ENCODE measurements around the gene TLL2. TPM values are rescaled to one million over a fixed set of nuclear protein-coding genes. Genes with fewer than 3 reads are reported as not detected.

TLL2 gene
- total and polyA plus RNA-seq, 9 donors = 0.53 to 1.8 (median 1.1) TPM

- peak; percentile 24 for DNase-seq
- H3K27ac ChIP-seq (ENCODE audit: low read length) = no peak overlapping the region
Observed at GRCh38 chr10:96345222-96345621, 168.5 kb downstream of the TLL2 start.

GRCh38 chr10:96344178-96344577 lies 169.5 kb downstream of the TLL2 start:
- H3K9me3 ChIP-seq (replicated peaks; ENCODE audit: control insufficient read depth, low read depth, low read length) = peaks cover 7% of the 10 kb centered on the region
- WGBS (ENCODE audit: insufficient coverage) = no CpG with 5 or more reads among the region's 4 CpGs
- H3K27ac ChIP-seq (ENCODE audit: low read length) = no peak overlapping the region
- no peak for DNase-seq
- no peak overlapping the region for H3K4me3 ChIP-seq (ENCODE audit: low read length)
- no peaks in the 10 kb centered on the region for H3K36me3 ChIP-seq (ENCODE audit: control insufficient read depth, insufficient read depth, low read length)
- no peaks in the 10 kb centered on the region for H3K27me3 ChIP-seq (ENCODE audit: control insufficient read depth, insufficient read depth, low read length)
- no peaks in the 10 kb centered on the region for H3K4me1 ChIP-seq (ENCODE audit: control insufficient read depth, insufficient read depth, low read length)

More at GRCh38 chr10:96345222-96345621, 168.5 kb downstream of the TLL2 start:
- no peak overlapping the region for H3K4me3 ChIP-seq (ENCODE audit: low read length)
- WGBS (ENCODE audit: insufficient coverage) = 0% methylated on average over 1 of the region's 2 CpGs
- H3K36me3 ChIP-seq (ENCODE audit: control insufficient read depth, insufficient read depth, low read length) = no peaks in the 10 kb centered on the region
- H3K4me1 ChIP-seq (ENCODE audit: control insufficient read depth, insufficient read depth, low read length) = no peaks in the 10 kb centered on the region
- peaks cover 7% of the 10 kb centered on the region for H3K9me3 ChIP-seq (replicated peaks; ENCODE audit: control insufficient read depth, low read depth, low read length)
- peaks cover 2% of the 10 kb centered on the region for H3K27me3 ChIP-seq (ENCODE audit: control insufficient read depth, insufficient read depth, low read length)

- H3K36me3 ChIP-seq (ENCODE audit: control insufficient read depth, insufficient read depth, low read length) = no peaks in the 10 kb centered on the region
- no peak overlapping the region for H3K4me3 ChIP-seq (ENCODE audit: low read length)
- H3K27ac ChIP-seq (ENCODE audit: low read length) = no peak overlapping the region
- WGBS (ENCODE audit: insufficient coverage) = no CpG with 5 or more reads among the region's 4 CpGs
- H3K27me3 ChIP-seq (ENCODE audit: control insufficient read depth, insufficient read depth, low read length) = no peaks in the 10 kb centered on the region
- peaks cover 7% of the 10 kb centered on the region for H3K9me3 ChIP-seq (replicated peaks; ENCODE audit: control insufficient read depth, low read depth, low read length)
- no peak for DNase-seq
- no peaks in the 10 kb centered on the region for H3K4me1 ChIP-seq (ENCODE audit: control insufficient read depth, insufficient read depth, low read length)
Observed at GRCh38 chr10:96342402-96342801, 171.3 kb downstream of the TLL2 start.

- Histone ChIP-seq H3K4me1 (ENCODE audit: control insufficient read depth, insufficient read depth, low read length) (no peaks in the 10 kb centered on the region), H3K36me3 (ENCODE audit: control insufficient read depth, insufficient read depth, low read length) (no peaks in the 10 kb centered on the region), H3K27ac (ENCODE audit: low read length) (no peak overlapping the region), H3K27me3 (ENCODE audit: control insufficient read depth, insufficient read depth, low read length) (no peaks in the 10 kb centered on the region), H3K9me3 (replicated peaks; ENCODE audit: control insufficient read depth, low read depth, low read length) (peaks cover 7% of the 10 kb centered on the region), H3K4me3 (ENCODE audit: low read length) (no peak overlapping the region)
- WGBS (ENCODE audit: insufficient coverage) = 29% methylated on average over 1 of the region's 5 CpGs
- no peak for DNase-seq
Observed at GRCh38 chr10:96341219-96342182, 172.2 kb downstream of the TLL2 start.

- Histone ChIP-seq H3K4me3 (ENCODE audit: low read length) (no peak overlapping the region), H3K36me3 (ENCODE audit: control insufficient read depth, insufficient read depth, low read length) (no peaks in the 10 kb centered on the region), H3K9me3 (replicated peaks; ENCODE audit: control insufficient read depth, low read depth, low read length) (no peaks in the 10 kb centered on the region), H3K27ac (ENCODE audit: low read length) (no peak overlapping the region), H3K27me3 (ENCODE audit: control insufficient read depth, insufficient read depth, low read length) (no peaks in the 10 kb centered on the region), H3K4me1 (ENCODE audit: control insufficient read depth, insufficient read depth, low read length) (no peaks in the 10 kb centered on the region)
- peak; percentile 52 for DNase-seq
- 83% methylated on average over 1 of the region's 7 CpGs for WGBS (ENCODE audit: insufficient coverage)
Observed at GRCh38 chr10:96339956-96340904, 173.5 kb downstream of the TLL2 start.

- no CpG with 5 or more reads among the region's 4 CpGs for WGBS (ENCODE audit: insufficient coverage)
- Histone ChIP-seq H3K27ac (ENCODE audit: low read length) (no peak overlapping the region), H3K36me3 (ENCODE audit: control insufficient read depth, insufficient read depth, low read length) (no peaks in the 10 kb centered on the region)
Observed at GRCh38 chr10:96339383-96339782, 174.3 kb downstream of the TLL2 start.

GRCh38 chr10:96338279-96338925 lies 175.3 kb downstream of the TLL2 start:
- H3K27me3 ChIP-seq (ENCODE audit: control insufficient read depth, insufficient read depth, low read length) = peaks cover 2% of the 10 kb centered on the region
- H3K4me1 ChIP-seq (ENCODE audit: control insufficient read depth, insufficient read depth, low read length) = no peaks in the 10 kb centered on the region
- 17% methylated on average over 1 of the region's 5 CpGs for WGBS (ENCODE audit: insufficient coverage)
- H3K4me3 ChIP-seq (ENCODE audit: low read length) = no peak overlapping the region
- H3K9me3 ChIP-seq (replicated peaks; ENCODE audit: control insufficient read depth, low read depth, low read length) = no peaks in the 10 kb centered on the region
- DNase-seq = no peak
- no peak overlapping the region for H3K27ac ChIP-seq (ENCODE audit: low read length)
- no peaks in the 10 kb centered on the region for H3K36me3 ChIP-seq (ENCODE audit: control insufficient read depth, insufficient read depth, low read length)

More at GRCh38 chr10:96339383-96339782, 174.3 kb downstream of the TLL2 start:
- Histone ChIP-seq H3K4me1 (ENCODE audit: control insufficient read depth, insufficient read depth, low read length) (no peaks in the 10 kb centered on the region), H3K27me3 (ENCODE audit: control insufficient read depth, insufficient read depth, low read length) (no peaks in the 10 kb centered on the region), H3K9me3 (replicated peaks; ENCODE audit: control insufficient read depth, low read depth, low read length) (no peaks in the 10 kb centered on the region), H3K4me3 (ENCODE audit: low read length) (no peak overlapping the region)
- no peak for DNase-seq

GRCh38 chr10:96337106-96337505 lies 176.6 kb downstream of the TLL2 start:
- WGBS (ENCODE audit: insufficient coverage) = no CpG with 5 or more reads among the region's 2 CpGs
- H3K4me1 ChIP-seq (ENCODE audit: control insufficient read depth, insufficient read depth, low read length) = no peaks in the 10 kb centered on the region
- no peaks in the 10 kb centered on the region for H3K36me3 ChIP-seq (ENCODE audit: control insufficient read depth, insufficient read depth, low read length)
- no peak overlapping the region for H3K27ac ChIP-seq (ENCODE audit: low read length)
- peaks cover 2% of the 10 kb centered on the region for H3K27me3 ChIP-seq (ENCODE audit: control insufficient read depth, insufficient read depth, low read length)
- H3K9me3 ChIP-seq (replicated peaks; ENCODE audit: control insufficient read depth, low read depth, low read length) = no peaks in the 10 kb centered on the region
- no peak overlapping the region for H3K4me3 ChIP-seq (ENCODE audit: low read length)
- DNase-seq = no peak

GRCh38 chr10:96334616-96335526 lies 178.9 kb downstream of the TLL2 start:
- peak; percentile 26 for DNase-seq
- WGBS (ENCODE audit: insufficient coverage) = 20% methylated on average over 3 of the region's 5 CpGs
- no peaks in the 10 kb centered on the region for H3K36me3 ChIP-seq (ENCODE audit: control insufficient read depth, insufficient read depth, low read length)
- peaks cover 2% of the 10 kb centered on the region for H3K27me3 ChIP-seq (ENCODE audit: control insufficient read depth, insufficient read depth, low read length)
- no peak overlapping the region for H3K4me3 ChIP-seq (ENCODE audit: low read length)
- no peak overlapping the region for H3K27ac ChIP-seq (ENCODE audit: low read length)
- H3K9me3 ChIP-seq (replicated peaks; ENCODE audit: control insufficient read depth, low read depth, low read length) = no peaks in the 10 kb centered on the region
- no peaks in the 10 kb centered on the region for H3K4me1 ChIP-seq (ENCODE audit: control insufficient read depth, insufficient read depth, low read length)

Measured in muscle of leg (tissue), 11 donors.